ENCODE data around the gene PI4KB.

DNA sequence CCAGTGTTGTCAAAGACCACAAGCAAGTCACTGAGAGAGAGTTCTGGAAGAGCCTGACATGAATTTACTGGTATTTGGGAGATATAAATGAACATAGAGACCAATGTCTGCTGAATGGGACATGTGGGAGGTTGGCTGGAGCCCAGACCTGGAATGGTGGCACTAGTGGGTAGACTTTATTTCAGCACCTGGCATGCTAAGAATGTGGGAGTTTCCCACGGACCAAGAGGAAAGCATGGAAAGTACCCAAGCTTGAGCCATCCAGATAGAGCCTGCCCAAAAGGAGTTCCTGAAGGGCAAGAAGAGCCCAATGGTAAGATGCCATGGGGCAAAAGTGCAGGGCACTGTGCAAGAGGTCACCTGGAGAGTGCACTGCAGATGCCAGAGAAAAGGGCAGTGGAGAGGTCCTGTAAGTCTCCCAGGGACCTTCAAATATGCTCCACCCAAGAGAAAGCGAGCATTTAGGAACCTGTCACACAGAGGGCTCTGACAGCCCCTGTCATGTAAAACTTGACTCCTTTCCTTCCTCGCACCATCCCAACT, 53.2 kb downstream of the PI4KB start:
- no peak for TF ChIP-seq POLR2A (IDR thresholded peaks at IDR 0.05)
- TF ChIP-seq, protein P1, sequence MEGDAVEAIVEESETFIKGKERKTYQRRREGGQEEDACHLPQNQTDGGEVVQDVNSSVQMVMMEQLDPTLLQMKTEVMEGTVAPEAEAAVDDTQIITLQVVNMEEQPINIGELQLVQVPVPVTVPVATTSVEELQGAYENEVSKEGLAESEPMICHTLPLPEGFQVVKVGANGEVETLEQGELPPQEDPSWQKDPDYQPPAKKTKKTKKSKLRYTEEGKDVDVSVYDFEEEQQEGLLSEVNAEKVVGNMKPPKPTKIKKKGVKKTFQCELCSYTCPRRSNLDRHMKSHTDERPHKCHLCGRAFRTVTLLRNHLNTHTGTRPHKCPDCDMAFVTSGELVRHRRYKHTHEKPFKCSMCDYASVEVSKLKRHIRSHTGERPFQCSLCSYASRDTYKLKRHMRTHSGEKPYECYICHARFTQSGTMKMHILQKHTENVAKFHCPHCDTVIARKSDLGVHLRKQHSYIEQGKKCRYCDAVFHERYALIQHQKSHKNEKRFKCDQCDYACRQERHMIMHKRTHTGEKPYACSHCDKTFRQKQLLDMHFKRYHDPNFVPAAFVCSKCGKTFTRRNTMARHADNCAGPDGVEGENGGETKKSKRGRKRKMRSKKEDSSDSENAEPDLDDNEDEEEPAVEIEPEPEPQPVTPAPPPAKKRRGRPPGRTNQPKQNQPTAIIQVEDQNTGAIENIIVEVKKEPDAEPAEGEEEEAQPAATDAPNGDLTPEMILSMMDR (IDR thresholded peaks at IDR 0.05) = no peak

All from lower leg skin (tissue), 3 donors.